Measurements from ENCODE around the gene TARBP2.
"Not testable (repeated sequence)": the region's sequence is repeated elsewhere in the genome, so short reads cannot be mapped to it uniquely, and the experiment has no call there.

Gene TARBP2

DNA sequence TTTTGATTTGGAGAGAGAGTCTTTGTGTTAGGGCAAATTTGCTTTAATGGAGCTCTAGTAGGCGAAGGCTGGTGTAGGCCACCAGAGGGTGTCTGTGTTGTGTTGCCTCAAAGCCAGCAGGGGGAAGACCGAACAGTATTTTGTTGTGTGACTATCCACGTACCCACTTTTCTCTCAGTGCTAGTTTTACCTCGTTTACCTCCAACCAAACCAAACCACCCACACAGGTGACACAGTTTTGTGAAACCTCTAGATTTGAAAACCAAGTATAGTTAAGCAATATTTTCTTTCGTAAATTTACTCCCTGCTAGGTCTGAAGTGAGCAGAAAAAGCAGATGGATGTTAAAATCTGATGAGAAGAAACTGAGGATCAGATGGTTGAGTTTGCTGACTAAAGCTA is 42.5 kb downstream of the TARBP2 start:
- no peak overlapping the region for H3K4me3 ChIP-seq (ENCODE audit: low read length)
- no peak overlapping the region for H3K27ac ChIP-seq (ENCODE audit: low read depth, low read length)
- no peaks in the 10 kb centered on the region for H3K27me3 ChIP-seq (ENCODE audit: control insufficient read depth, low read length)
- H3F3A ChIP-seq (ENCODE audit: control insufficient read depth, insufficient read depth) = no peaks in the 10 kb centered on the region
- H4K20me1 ChIP-seq (ENCODE audit: control insufficient read depth, insufficient read depth, low read depth, low read length) = no peaks in the 10 kb centered on the region
- TF ChIP-seq, protein P1, sequence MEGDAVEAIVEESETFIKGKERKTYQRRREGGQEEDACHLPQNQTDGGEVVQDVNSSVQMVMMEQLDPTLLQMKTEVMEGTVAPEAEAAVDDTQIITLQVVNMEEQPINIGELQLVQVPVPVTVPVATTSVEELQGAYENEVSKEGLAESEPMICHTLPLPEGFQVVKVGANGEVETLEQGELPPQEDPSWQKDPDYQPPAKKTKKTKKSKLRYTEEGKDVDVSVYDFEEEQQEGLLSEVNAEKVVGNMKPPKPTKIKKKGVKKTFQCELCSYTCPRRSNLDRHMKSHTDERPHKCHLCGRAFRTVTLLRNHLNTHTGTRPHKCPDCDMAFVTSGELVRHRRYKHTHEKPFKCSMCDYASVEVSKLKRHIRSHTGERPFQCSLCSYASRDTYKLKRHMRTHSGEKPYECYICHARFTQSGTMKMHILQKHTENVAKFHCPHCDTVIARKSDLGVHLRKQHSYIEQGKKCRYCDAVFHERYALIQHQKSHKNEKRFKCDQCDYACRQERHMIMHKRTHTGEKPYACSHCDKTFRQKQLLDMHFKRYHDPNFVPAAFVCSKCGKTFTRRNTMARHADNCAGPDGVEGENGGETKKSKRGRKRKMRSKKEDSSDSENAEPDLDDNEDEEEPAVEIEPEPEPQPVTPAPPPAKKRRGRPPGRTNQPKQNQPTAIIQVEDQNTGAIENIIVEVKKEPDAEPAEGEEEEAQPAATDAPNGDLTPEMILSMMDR (IDR thresholded peaks at IDR 0.05; ENCODE audit: low read depth, low read length, poor library complexity, severe bottlenecking) = peak; percentile 76
- TF ChIP-seq EZH2phosphoT487 (IDR thresholded peaks at IDR 0.05; ENCODE audit: borderline replicate concordance, low read length) = no peak
- no peaks in the 10 kb centered on the region for H3K9me3 ChIP-seq (ENCODE audit: control insufficient read depth, insufficient read depth, low read length)
- H3K79me2 ChIP-seq (ENCODE audit: control insufficient read depth, low read length) = no peaks in the 10 kb centered on the region
- peaks cover 4% of the 10 kb centered on the region; the same call in 1 of the 2 replicates for H3K4me1 ChIP-seq (ENCODE audit: control insufficient read depth, low read length)
- H3K36me3 ChIP-seq (ENCODE audit: control insufficient read depth, low read length) = peaks cover 10% of the 10 kb centered on the region
- no peaks in the 10 kb centered on the region for H3K9me2 ChIP-seq (replicated peaks; ENCODE audit: control insufficient read depth, low read length)
- no peak overlapping the region for H3K4me2 ChIP-seq (ENCODE audit: low read length)

DNA sequence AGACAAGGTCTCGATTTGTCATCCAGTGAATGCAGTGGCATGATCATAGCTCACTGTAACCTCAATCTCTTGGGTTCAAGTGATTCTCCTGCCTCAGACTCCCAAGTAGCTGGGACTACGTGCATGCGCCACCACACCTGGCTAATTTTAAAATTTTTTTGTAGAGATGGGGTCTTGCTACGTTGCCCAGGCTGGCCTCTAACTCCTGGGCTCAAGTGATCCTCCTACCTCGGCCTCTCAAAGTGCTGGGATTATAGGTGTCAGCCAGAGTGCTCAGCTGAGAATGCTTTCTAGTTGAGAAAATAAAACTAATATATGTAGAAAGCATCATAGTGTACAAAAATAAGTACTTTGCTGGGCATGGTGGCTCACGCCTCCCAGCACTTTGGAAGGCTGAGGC is 47.3 kb downstream of the TARBP2 start:
- not testable (repeated sequence) for H3K27me3 ChIP-seq (ENCODE audit: control insufficient read depth, low read length); H3K4me1 ChIP-seq (ENCODE audit: control insufficient read depth, low read length); H3K4me2 ChIP-seq (ENCODE audit: low read length); H3F3A ChIP-seq (ENCODE audit: control insufficient read depth, insufficient read depth); H3K79me2 ChIP-seq (ENCODE audit: control insufficient read depth, low read length); H3K36me3 ChIP-seq (ENCODE audit: control insufficient read depth, low read length); H4K20me1 ChIP-seq (ENCODE audit: control insufficient read depth, insufficient read depth, low read depth, low read length); H3K27ac ChIP-seq (ENCODE audit: low read depth, low read length); H3K9me3 ChIP-seq (ENCODE audit: control insufficient read depth, insufficient read depth, low read length); H3K4me3 ChIP-seq (ENCODE audit: low read length); H3K9me2 ChIP-seq (replicated peaks; ENCODE audit: control insufficient read depth, low read length)

DNA sequence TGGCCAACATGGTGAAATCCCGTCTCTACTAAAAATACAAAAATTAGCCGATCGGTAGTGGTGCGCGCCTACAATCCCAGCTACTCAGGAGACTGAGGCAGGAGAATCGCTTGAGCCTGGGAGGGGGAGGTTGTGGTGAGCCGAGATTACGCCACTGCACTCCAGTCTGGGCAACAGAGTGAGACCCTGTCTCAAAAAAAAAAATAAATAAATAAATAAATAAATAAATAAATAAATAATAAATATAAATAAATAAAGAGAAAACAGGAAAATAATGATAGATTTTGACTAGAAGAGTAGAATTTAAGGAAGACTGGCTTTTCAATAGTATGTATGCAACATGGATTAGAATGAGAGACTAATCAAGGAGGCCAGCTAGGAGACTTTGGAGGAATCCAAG is 49.0 kb downstream of the TARBP2 start:
- H3K9me3 ChIP-seq (ENCODE audit: control insufficient read depth, insufficient read depth, low read length); H3K4me3 ChIP-seq (ENCODE audit: low read length); H3K4me2 ChIP-seq (ENCODE audit: low read length); H4K20me1 ChIP-seq (ENCODE audit: control insufficient read depth, insufficient read depth, low read depth, low read length); H3K27me3 ChIP-seq (ENCODE audit: control insufficient read depth, low read length); H3K36me3 ChIP-seq (ENCODE audit: control insufficient read depth, low read length); H3K27ac ChIP-seq (ENCODE audit: low read depth, low read length); H3K4me1 ChIP-seq (ENCODE audit: control insufficient read depth, low read length); H3K79me2 ChIP-seq (ENCODE audit: control insufficient read depth, low read length); H3K9me2 ChIP-seq (replicated peaks; ENCODE audit: control insufficient read depth, low read length); H3F3A ChIP-seq (ENCODE audit: control insufficient read depth, insufficient read depth): not testable (repeated sequence)

DNA sequence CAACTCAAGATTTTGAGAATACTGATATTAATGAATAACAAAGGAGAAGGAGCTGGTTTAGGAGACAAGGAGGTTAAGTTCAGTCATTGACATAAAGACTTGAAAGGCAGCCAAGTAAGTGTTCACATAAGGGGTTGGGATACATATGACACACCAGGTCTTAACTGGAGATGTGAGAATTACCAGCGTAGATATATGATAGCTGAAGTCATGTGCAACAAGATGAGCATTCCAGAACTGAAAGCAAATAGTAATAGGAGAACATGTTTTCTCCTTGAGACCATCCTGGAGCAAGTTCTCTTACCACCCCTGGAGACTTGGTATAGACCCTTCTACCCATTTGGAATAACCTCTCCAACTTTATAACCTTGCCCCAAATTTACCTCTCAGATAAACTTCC is 49.5 kb downstream of the TARBP2 start:
- H3K27me3 ChIP-seq (ENCODE audit: control insufficient read depth, low read length) = no peaks in the 10 kb centered on the region
- H3K4me1 ChIP-seq (ENCODE audit: control insufficient read depth, low read length) = no peaks in the 10 kb centered on the region
- no peaks in the 10 kb centered on the region for H4K20me1 ChIP-seq (ENCODE audit: control insufficient read depth, insufficient read depth, low read depth, low read length)
- H3K9me3 ChIP-seq (ENCODE audit: control insufficient read depth, insufficient read depth, low read length) = no peaks in the 10 kb centered on the region
- no peak overlapping the region for H3K4me2 ChIP-seq (ENCODE audit: low read length)
- H3K9me2 ChIP-seq (replicated peaks; ENCODE audit: control insufficient read depth, low read length) = no peaks in the 10 kb centered on the region
- no peaks in the 10 kb centered on the region for H3K79me2 ChIP-seq (ENCODE audit: control insufficient read depth, low read length)
- no peaks in the 10 kb centered on the region for H3K36me3 ChIP-seq (ENCODE audit: control insufficient read depth, low read length)
- no peaks in the 10 kb centered on the region for H3F3A ChIP-seq (ENCODE audit: control insufficient read depth, insufficient read depth)
- H3K27ac ChIP-seq (ENCODE audit: low read depth, low read length) = no peak overlapping the region
- H3K4me3 ChIP-seq (ENCODE audit: low read length) = no peak overlapping the region
- TF ChIP-seq, protein P1 (IDR thresholded peaks at IDR 0.05; ENCODE audit: low read depth, low read length, poor library complexity, severe bottlenecking) = no peak
- no peak for TF ChIP-seq EZH2phosphoT487 (IDR thresholded peaks at IDR 0.05; ENCODE audit: borderline replicate concordance, low read length)

Measured in DOHH2 (cell line).